HCT116 (cell line): ENCODE results near the gene KCNIP3. TPM values are rescaled to one million over a fixed set of nuclear protein-coding genes. Genes with fewer than 3 reads are reported as not detected.

Experiments used
- ATAC-seq: fragments of 200-7000 bp; cut with Tn5 transposase; 2 replicates; pipeline ENCODE4 v1.9.1; 2020; ENCODE audit warnings: mild to moderate bottlenecking, moderate library complexity
- BruUV-seq: library from RNA; stranded (reverse); fragments of 400-500 nt; replicated peaks from 2 replicates; lab custom pipeline; 2021; lab: Mats Ljungman, UMichigan
- CTCF ChIA-PET: fragments of 300-600 bp; sonication (Branson Sonifier 250); formaldehyde crosslinking; loops from one replicate; lab custom pipeline; 2021; ENCODE audit warnings: antibody characterized with exemption; lab: Charles Lee
- POLR2A ChIA-PET: fragments of 300-600, 350-600 bp; sonication (Branson Sonifier 250); formaldehyde crosslinking; loops from one replicate; lab custom pipeline; 2021; ENCODE audit warnings: antibody characterized with exemption; lab: Charles Lee
- RAD21 ChIA-PET, 2 experiments: fragments of 300-600 bp; sonication (Branson Sonifier 250); formaldehyde crosslinking; loops; one replicate each; lab custom pipeline; 2023; ENCODE audit warnings: low total read pairs in 2 of 2; ENCODE audit not compliant: uncharacterized antibody in 2 of 2, unreplicated experiment in 2 of 2, low non-redundant PET in 1 of 2; lab: Charles Lee
- DNase-seq: peaks from one replicate; pipeline ENCODE4 v3.0.0-alpha.2; 2010; ENCODE audit warnings: low read depth, low spot score
- H2AFZ ChIP-seq: fragments of 200-600 bp; shearing (Covaris generic), sonication (generic); 2 replicates; pipeline ENCODE4 v1.6.1; 2017; ENCODE audit warnings: low read depth, mixed run types, mixed read lengths, antibody characterized with exemption, low read length; ENCODE audit not compliant: poor library complexity, severe bottlenecking
- H3K27ac ChIP-seq: 2 replicates; pipeline ENCODE4 v1.5.1; 2012; ENCODE audit warnings: low read depth, low read length
- H3K27me3 ChIP-seq: fragments of 200-600 bp; sonication (generic); 2 replicates; pipeline ENCODE4 v1.6.1; 2016; ENCODE audit warnings: mixed run types, low read length, mixed read lengths; ENCODE audit not compliant: insufficient read depth
- H3K36me3 ChIP-seq, 2 experiments: fragments of 200-500 bp in 1 of 2; fragments of 200-600 bp in 1 of 2; sonication (Bioruptor generic) in 1 of 2; sonication (generic) in 1 of 2; 2 replicates each; pipeline versions ENCODE4 v1.5.1 to v1.6.1; 2014 to 2016; ENCODE audit warnings: low read length in 2 of 2, inconsistent platforms in 1 of 2, mixed read lengths in 1 of 2, mixed run types in 1 of 2; ENCODE audit not compliant: insufficient read depth in 2 of 2, control insufficient read depth in 1 of 2
- H3K4me1 ChIP-seq, 2 experiments: fragments of 200-600 bp in 1 of 2; sonication (generic) in 1 of 2; 2 replicates each; pipeline versions ENCODE4 v1.5.1 to v1.6.1; 2012 to 2017; ENCODE audit warnings: low read length in 2 of 2, inconsistent platforms in 1 of 2, mild to moderate bottlenecking in 1 of 2, mixed read lengths in 1 of 2, mixed run types in 1 of 2, moderate library complexity in 1 of 2; ENCODE audit not compliant: insufficient read depth in 2 of 2, control insufficient read depth in 1 of 2
- H3K4me2 ChIP-seq: fragments of 200-600 bp; sonication (generic); 2 replicates; pipeline ENCODE4 v1.6.1; 2017; ENCODE audit warnings: mixed run types, low read length, mixed read lengths
- H3K4me3 ChIP-seq, 2 experiments: fragments of 200-600 bp in 1 of 2; sonication (generic) in 1 of 2; replicated peaks in 1 of 2; 2 replicates each; pipeline ENCODE4 v1.5.1; 2011 to 2016; ENCODE audit warnings: low read length in 2 of 2, control low read depth in 1 of 2, low read depth in 1 of 2, mild to moderate bottlenecking in 1 of 2, mixed read lengths in 1 of 2, mixed run types in 1 of 2
- H3K79me2 ChIP-seq: fragments of 200-600 bp; sonication (generic); 2 replicates; pipeline ENCODE4 v1.6.1; 2017; ENCODE audit warnings: mild to moderate bottlenecking, mixed run types, low read length, moderate library complexity, mixed read lengths; ENCODE audit not compliant: insufficient read depth
- H3K9ac ChIP-seq: fragments of 200-600 bp; sonication (generic); 2 replicates; pipeline ENCODE4 v1.6.1; 2016; ENCODE audit warnings: low read length, mixed read lengths
- H3K9me2 ChIP-seq: fragments of 200-600 bp; sonication (generic), shearing (Covaris generic); 2 replicates; pipeline ENCODE4 v1.6.1; 2017; ENCODE audit warnings: mixed run types, mild to moderate bottlenecking, moderate library complexity; ENCODE audit not compliant: insufficient read depth
- H3K9me3 ChIP-seq, 2 experiments: fragments of 200-500 bp in 1 of 2; fragments of 200-600 bp in 1 of 2; sonication (Bioruptor generic) in 1 of 2; sonication (generic) in 1 of 2; 2 replicates each; pipeline ENCODE4 v1.6.1; 2014 to 2017; ENCODE audit warnings: low read length in 2 of 2, mixed read lengths in 2 of 2, inconsistent platforms in 1 of 2, low read depth in 1 of 2, mild to moderate bottlenecking in 1 of 2, mixed run types in 1 of 2, moderate library complexity in 1 of 2; ENCODE audit not compliant: control insufficient read depth in 1 of 2, insufficient read depth in 1 of 2
- H4K20me1 ChIP-seq: fragments of 200-600 bp; sonication (generic), shearing (Covaris generic); 2 replicates; pipeline ENCODE4 v1.6.1; 2017; ENCODE audit warnings: mixed run types, mild to moderate bottlenecking, moderate library complexity; ENCODE audit not compliant: insufficient read depth
- CBX3 ChIP-seq: IDR thresholded peaks from 2 replicates; pipeline ENCODE4 v1.6.1; 2012; ENCODE audit warnings: low read depth
- EGR1 ChIP-seq: IDR thresholded peaks from 2 replicates; pipeline ENCODE4 v1.6.1; 2012; ENCODE audit warnings: low read depth
- EZH2phosphoT487 ChIP-seq: fragments of 200-600 bp; IDR thresholded peaks from 2 replicates; pipeline ENCODE4 v1.6.1; 2018; ENCODE audit warnings: antibody characterized with exemption, borderline replicate concordance
- FOSL1 ChIP-seq: IDR thresholded peaks from 2 replicates; pipeline ENCODE4 v1.6.1; 2012; ENCODE audit warnings: low read depth
- JUND ChIP-seq: IDR thresholded peaks from 2 replicates; pipeline ENCODE4 v1.6.1; 2012
- POLR2AphosphoS5 ChIP-seq: IDR thresholded peaks from 2 replicates; pipeline ENCODE4 v1.6.1; 2011; ENCODE audit warnings: mild to moderate bottlenecking, low read depth, low read length, moderate library complexity
- RAD21 ChIP-seq: IDR thresholded peaks from 2 replicates; pipeline ENCODE4 v1.6.1; 2012; ENCODE audit warnings: low read depth, mild to moderate bottlenecking
- SP1 ChIP-seq: IDR thresholded peaks from 2 replicates; pipeline ENCODE4 v1.6.1; 2012; ENCODE audit warnings: low read depth
- TCF7L2 ChIP-seq: IDR thresholded peaks from 2 replicates; pipeline ENCODE4 v1.7.0; 2011; ENCODE audit warnings: borderline replicate concordance, inconsistent platforms; ENCODE audit not compliant: insufficient read depth, insufficient read length; ENCODE audit errors: extremely low read depth
- YY1 ChIP-seq: IDR thresholded peaks from 2 replicates; pipeline ENCODE4 v1.6.1; 2011; ENCODE audit warnings: low read length, low read depth, moderate library complexity, mild to moderate bottlenecking; ENCODE audit not compliant: insufficient replicate concordance; ENCODE audit errors: extremely low read depth
- ZNF274 ChIP-seq: fragments of 200-500 bp; sonication (Bioruptor generic); IDR thresholded peaks from 2 replicates; pipeline ENCODE4 v1.6.1; 2014; ENCODE audit warnings: mild to moderate bottlenecking, low read depth, low read length, inconsistent platforms
- intact Hi-C: fragments of 100-400 bp; cut with micrococcal nuclease; formaldehyde crosslinking; loops from 2 replicates; pipeline ENCODE4 v1.10.0; 2022
- total RNA-seq: library from RNA; stranded (reverse); gene quantifications from one replicate; pipeline ENCODE4 v1.2.1, GENCODE V29; 2021; ENCODE audit not compliant: unreplicated experiment
- TF ChIP-seq, protein P1 (sequence below): IDR thresholded peaks from 2 replicates; pipeline ENCODE4 v1.6.1; 2011; ENCODE audit warnings: mild to moderate bottlenecking, low read length, moderate library complexity; ENCODE audit not compliant: insufficient replicate concordance; ENCODE audit errors: extremely low read depth
- TF ChIP-seq, protein P2 (sequence below): IDR thresholded peaks from 2 replicates; pipeline ENCODE4 v1.6.1; 2012
- TF ChIP-seq, protein P3 (sequence below): IDR thresholded peaks from 2 replicates; pipeline ENCODE4 v1.6.1; 2012; ENCODE audit warnings: low read depth
- TF ChIP-seq, protein P4 (sequence below), 3 experiments: fragments of 200-600 bp in 1 of 3; sonication (generic) in 1 of 3; IDR thresholded peaks in 2 of 3; conservative IDR thresholded peaks in 1 of 3; 2 replicates each; pipeline ENCODE4 v1.5.1; 2012 to 2017; ENCODE audit warnings: low read depth in 2 of 3, low read length in 2 of 3, antibody characterized with exemption in 1 of 3, borderline replicate concordance in 1 of 3, control low read depth in 1 of 3, mild to moderate bottlenecking in 1 of 3, mixed read lengths in 1 of 3, mixed run types in 1 of 3, moderate library complexity in 1 of 3; ENCODE audit not compliant: insufficient read depth in 1 of 3

The KCNIP3 gene
- total RNA-seq, 1 experiment from 2014 or later, result 3.1 TPM

DNA sequence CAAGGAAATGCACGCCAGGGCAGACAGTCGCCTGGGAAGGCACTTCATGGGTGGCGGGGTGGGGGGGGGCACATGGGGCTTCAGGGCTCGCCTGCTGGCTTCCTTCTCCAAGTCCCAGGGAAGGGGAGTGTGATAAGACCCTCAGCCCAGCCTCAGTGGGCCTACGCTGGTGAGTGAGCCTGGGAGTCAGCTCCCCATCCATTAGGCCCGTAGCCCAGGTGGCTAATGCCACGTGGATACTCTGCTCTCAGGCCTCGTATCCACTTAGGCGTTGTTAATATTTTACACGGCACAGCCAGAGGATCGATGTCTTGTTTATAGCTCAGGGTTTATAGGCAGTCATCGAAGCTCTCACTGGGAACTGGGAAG, 47.1 kb downstream of the KCNIP3 start:
- H2AFZ ChIP-seq, result no peak overlapping the region
- no peaks in the 10 kb centered on the region for H4K20me1 ChIP-seq
- no peaks in the 10 kb centered on the region for H3K27me3 ChIP-seq
- CTCF ChIA-PET, result interaction anchor here (1.6 to 2.1 kb wide), 3 partner anchors 14 to 113 kb away, joined by 6 to 29 read pairs (median 19); no protein-coding TSS in a partner anchor
- ATAC-seq, result no peak
- no peak overlapping the region for H3K27ac ChIP-seq
- H3K4me1 ChIP-seq, result peaks cover 0 to 26% of the 10 kb centered on the region in 2 experiments; a peak in 3 of 4 replicates
- H3K36me3 ChIP-seq, result no peaks in the 10 kb centered on the region
- no peak overlapping the region for H3K9ac ChIP-seq
- no peak overlapping the region for H3K4me3 ChIP-seq
- intact Hi-C loops, result no loop called here
- no peaks in the 10 kb centered on the region for H3K9me3 ChIP-seq
- RAD21 ChIA-PET, result no interaction called here
- H3K79me2 ChIP-seq, result no peaks in the 10 kb centered on the region
- no peaks in the 10 kb centered on the region for H3K9me2 ChIP-seq
- no peak for DNase-seq
- POLR2A ChIA-PET, result no interaction called here
- no TSS peak for BruUV-seq
- TF ChIP-seq, protein P1, sequence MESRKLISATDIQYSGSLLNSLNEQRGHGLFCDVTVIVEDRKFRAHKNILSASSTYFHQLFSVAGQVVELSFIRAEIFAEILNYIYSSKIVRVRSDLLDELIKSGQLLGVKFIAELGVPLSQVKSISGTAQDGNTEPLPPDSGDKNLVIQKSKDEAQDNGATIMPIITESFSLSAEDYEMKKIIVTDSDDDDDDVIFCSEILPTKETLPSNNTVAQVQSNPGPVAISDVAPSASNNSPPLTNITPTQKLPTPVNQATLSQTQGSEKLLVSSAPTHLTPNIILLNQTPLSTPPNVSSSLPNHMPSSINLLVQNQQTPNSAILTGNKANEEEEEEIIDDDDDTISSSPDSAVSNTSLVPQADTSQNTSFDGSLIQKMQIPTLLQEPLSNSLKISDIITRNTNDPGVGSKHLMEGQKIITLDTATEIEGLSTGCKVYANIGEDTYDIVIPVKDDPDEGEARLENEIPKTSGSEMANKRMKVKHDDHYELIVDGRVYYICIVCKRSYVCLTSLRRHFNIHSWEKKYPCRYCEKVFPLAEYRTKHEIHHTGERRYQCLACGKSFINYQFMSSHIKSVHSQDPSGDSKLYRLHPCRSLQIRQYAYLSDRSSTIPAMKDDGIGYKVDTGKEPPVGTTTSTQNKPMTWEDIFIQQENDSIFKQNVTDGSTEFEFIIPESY, result no peak
- TF ChIP-seq, protein P2, sequence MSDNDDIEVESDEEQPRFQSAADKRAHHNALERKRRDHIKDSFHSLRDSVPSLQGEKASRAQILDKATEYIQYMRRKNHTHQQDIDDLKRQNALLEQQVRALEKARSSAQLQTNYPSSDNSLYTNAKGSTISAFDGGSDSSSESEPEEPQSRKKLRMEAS, result no peak
- TF ChIP-seq JUND (no peak), EZH2phosphoT487 (no peak), CBX3 (no peak), POLR2AphosphoS5 (no peak), ZNF274 (no peak), TCF7L2 (no peak), YY1 (no peak), SP1 (no peak), RAD21 (no peak), FOSL1 (no peak), EGR1 (no peak)
- TF ChIP-seq, protein P3, sequence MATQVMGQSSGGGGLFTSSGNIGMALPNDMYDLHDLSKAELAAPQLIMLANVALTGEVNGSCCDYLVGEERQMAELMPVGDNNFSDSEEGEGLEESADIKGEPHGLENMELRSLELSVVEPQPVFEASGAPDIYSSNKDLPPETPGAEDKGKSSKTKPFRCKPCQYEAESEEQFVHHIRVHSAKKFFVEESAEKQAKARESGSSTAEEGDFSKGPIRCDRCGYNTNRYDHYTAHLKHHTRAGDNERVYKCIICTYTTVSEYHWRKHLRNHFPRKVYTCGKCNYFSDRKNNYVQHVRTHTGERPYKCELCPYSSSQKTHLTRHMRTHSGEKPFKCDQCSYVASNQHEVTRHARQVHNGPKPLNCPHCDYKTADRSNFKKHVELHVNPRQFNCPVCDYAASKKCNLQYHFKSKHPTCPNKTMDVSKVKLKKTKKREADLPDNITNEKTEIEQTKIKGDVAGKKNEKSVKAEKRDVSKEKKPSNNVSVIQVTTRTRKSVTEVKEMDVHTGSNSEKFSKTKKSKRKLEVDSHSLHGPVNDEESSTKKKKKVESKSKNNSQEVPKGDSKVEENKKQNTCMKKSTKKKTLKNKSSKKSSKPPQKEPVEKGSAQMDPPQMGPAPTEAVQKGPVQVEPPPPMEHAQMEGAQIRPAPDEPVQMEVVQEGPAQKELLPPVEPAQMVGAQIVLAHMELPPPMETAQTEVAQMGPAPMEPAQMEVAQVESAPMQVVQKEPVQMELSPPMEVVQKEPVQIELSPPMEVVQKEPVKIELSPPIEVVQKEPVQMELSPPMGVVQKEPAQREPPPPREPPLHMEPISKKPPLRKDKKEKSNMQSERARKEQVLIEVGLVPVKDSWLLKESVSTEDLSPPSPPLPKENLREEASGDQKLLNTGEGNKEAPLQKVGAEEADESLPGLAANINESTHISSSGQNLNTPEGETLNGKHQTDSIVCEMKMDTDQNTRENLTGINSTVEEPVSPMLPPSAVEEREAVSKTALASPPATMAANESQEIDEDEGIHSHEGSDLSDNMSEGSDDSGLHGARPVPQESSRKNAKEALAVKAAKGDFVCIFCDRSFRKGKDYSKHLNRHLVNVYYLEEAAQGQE, result no peak
- TF ChIP-seq, protein P4, sequence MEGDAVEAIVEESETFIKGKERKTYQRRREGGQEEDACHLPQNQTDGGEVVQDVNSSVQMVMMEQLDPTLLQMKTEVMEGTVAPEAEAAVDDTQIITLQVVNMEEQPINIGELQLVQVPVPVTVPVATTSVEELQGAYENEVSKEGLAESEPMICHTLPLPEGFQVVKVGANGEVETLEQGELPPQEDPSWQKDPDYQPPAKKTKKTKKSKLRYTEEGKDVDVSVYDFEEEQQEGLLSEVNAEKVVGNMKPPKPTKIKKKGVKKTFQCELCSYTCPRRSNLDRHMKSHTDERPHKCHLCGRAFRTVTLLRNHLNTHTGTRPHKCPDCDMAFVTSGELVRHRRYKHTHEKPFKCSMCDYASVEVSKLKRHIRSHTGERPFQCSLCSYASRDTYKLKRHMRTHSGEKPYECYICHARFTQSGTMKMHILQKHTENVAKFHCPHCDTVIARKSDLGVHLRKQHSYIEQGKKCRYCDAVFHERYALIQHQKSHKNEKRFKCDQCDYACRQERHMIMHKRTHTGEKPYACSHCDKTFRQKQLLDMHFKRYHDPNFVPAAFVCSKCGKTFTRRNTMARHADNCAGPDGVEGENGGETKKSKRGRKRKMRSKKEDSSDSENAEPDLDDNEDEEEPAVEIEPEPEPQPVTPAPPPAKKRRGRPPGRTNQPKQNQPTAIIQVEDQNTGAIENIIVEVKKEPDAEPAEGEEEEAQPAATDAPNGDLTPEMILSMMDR (IDR thresholded peaks at IDR 0.05 in 2 of 3, conservative IDR thresholded peaks at IDR 0.05 in 1 of 3; ENCODE audit: borderline replicate concordance in 1 of 3, insufficient read depth in 1 of 3, low read depth in 2 of 3, low read length in 2 of 3), result no peak
- TF ChIP-seq, all 23 proteins: peak for 0
- H3K4me2 ChIP-seq, result no peak overlapping the region
